Lung (tissue), 12 donors: ENCODE data around the gene MT1X. TPM values are rescaled to one million over a fixed set of nuclear protein-coding genes. Genes with fewer than 3 reads are reported as not detected.
A peak's percentile ranks its signal among the peaks of the same experiment; 100 is the strongest.

Experiments
- ATAC-seq: fragments of 200-7000 bp; cut with Tn5 transposase; one replicate; pipeline ENCODE4 v1.9.1; 2020; ENCODE audit warnings: moderate number of reproducible peaks; ENCODE audit not compliant: insufficient read depth, low FRiP score
- DNase-seq, 3 donors: peaks; one replicate each; pipeline ENCODE4 v3.0.0-alpha.2; 2013 to 2017
- H3K27ac ChIP-seq, 2 donors: one replicate each; pipeline ENCODE4 v1.5.1; 2013; ENCODE audit warnings: mild to moderate bottlenecking in 2 of 2, moderate library complexity in 2 of 2, control low read depth in 1 of 2, inconsistent platforms in 1 of 2, low read depth in 1 of 2, low read length in 1 of 2
- H3K27me3 ChIP-seq, 3 donors: one replicate each; pipeline ENCODE4 v1.5.1; 2013; ENCODE audit warnings: low read length in 2 of 3; ENCODE audit not compliant: control insufficient read depth in 3 of 3, insufficient read depth in 3 of 3
- H3K36me3 ChIP-seq, 4 donors: one replicate each; pipeline ENCODE4 v1.5.1; 2013; ENCODE audit warnings: low read length in 4 of 4, mild to moderate bottlenecking in 1 of 4, moderate library complexity in 1 of 4; ENCODE audit not compliant: control insufficient read depth in 4 of 4, insufficient read depth in 4 of 4
- H3K4me1 ChIP-seq, 5 donors: one replicate each; pipeline ENCODE4 v1.5.1; 2013; ENCODE audit warnings: low read length in 5 of 5, mild to moderate bottlenecking in 2 of 5, moderate library complexity in 1 of 5; ENCODE audit not compliant: control insufficient read depth in 5 of 5, insufficient read depth in 5 of 5
- H3K4me3 ChIP-seq: one replicate; pipeline ENCODE4 v1.5.1; 2013; ENCODE audit warnings: mild to moderate bottlenecking, control low read depth, moderate library complexity
- H3K9ac ChIP-seq, 2 donors: one replicate each; pipeline ENCODE4 v1.5.1; 2013; ENCODE audit warnings: low read length in 2 of 2, control low read depth in 1 of 2; ENCODE audit not compliant: insufficient read depth in 1 of 2
- H3K9me3 ChIP-seq, 4 donors: one replicate each; pipeline ENCODE4 v1.5.1; 2013; ENCODE audit warnings: low read length in 3 of 4, mild to moderate bottlenecking in 1 of 4, moderate library complexity in 1 of 4; ENCODE audit not compliant: control insufficient read depth in 4 of 4, insufficient read depth in 3 of 4
- WGBS, 2 donors: extraction: QIAGEN DNeasy Blood & Tissue Kit; methylation state at CpG; one replicate each; pipeline ENCODE4 v1.1.7; 2013; 5-methylcytosine and 5-hydroxymethylcytosine counted together
- polyA plus RNA-seq, 2 donors: library from polyadenylated mRNA; stranded (reverse); fragments of 200-250 nt; gene quantifications; one replicate each; pipeline ENCODE4 v1.2.1, GENCODE V29; 2013
- total RNA-seq, 2 donors: library from RNA; depleted of rRNA in 1 of 2; stranded (reverse); fragments of >200 nt in 1 of 2; gene quantifications; one replicate each; pipeline ENCODE4 v1.2.1, GENCODE V29; 2014 to 2021
- TF ChIP-seq, protein P1 (sequence below): IDR thresholded peaks from 2 replicates; pipeline ENCODE4 v1.5.1; 2012; ENCODE audit warnings: mild to moderate bottlenecking; ENCODE audit errors: control extremely low read depth, extremely low read depth
- donor health status: control.
- donor health status: control.
- donor health status: Bipolar disorder and iron deficiency.
- donor health status: healthy.
- donor health status: DM: yes; HTN: yes; CAD: no.

Gene MT1X
- total and polyA plus RNA-seq, 4 donors, result 39.3 to 989 (median 306) TPM

DNA sequence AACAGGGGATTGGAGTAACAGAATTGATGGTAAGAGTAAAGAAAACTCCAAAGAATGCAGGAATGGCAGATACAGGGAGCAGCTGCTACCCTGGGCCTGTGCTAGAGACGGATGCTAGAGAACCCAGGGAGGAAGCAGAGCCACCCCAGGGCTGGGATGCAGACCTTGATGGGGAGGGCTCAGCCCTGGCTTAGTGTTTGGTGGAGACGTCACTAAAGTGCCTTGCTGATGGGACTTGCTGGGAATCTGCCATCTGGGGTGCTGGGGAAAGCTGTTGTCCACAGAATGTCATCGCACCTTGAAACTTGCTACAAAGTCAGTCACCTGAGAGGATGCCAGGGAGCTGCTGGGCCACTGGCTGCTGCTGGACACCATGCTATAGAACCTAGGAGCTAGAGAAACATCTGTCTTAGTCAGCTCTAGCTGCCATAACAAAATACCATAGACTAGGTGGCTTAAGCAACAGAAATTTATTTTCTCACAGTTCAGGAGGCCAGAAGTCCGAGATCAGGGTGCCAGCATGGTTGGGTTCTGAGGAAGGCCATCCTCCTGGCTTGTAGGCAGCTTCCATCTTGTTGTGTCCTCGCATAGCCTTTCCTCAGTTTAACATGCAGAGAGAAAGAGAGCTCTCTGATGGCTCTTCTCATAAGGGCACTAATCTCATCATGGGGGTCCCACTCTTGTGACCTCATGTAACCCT lies 15.3 kb downstream of the MT1X start:
- DNase-seq, result no peak
- no peak for ATAC-seq
- WGBS, 2 donors, result 93 to 96% methylated on average over 5 of the region's 5 CpGs

DNA sequence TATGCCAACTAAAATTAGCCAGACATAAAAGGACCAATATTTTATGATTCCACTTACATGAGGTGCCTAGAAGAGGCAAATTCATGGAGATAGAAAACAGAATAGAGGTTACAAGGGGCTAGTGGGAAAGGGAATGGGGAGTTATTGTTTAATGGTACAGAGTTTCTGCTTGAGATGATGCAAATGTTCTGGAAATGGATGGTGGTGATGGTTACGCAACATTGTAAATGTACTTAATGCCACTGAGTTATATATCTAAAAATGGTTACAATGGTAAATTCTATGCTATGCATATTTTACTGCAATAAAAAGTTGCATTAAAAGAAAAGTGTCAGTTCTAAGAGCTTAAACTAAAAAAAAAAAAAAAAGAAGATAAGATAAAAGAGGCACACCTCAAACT lies 17.9 kb downstream of the MT1X start:
- WGBS, 2 donors, result 50 to 93% methylated on average over 1 of the region's 1 CpG
- no peak overlapping the region for H3K4me3 ChIP-seq
- H3K27ac ChIP-seq, result no peak overlapping the region
- TF ChIP-seq, protein P1, sequence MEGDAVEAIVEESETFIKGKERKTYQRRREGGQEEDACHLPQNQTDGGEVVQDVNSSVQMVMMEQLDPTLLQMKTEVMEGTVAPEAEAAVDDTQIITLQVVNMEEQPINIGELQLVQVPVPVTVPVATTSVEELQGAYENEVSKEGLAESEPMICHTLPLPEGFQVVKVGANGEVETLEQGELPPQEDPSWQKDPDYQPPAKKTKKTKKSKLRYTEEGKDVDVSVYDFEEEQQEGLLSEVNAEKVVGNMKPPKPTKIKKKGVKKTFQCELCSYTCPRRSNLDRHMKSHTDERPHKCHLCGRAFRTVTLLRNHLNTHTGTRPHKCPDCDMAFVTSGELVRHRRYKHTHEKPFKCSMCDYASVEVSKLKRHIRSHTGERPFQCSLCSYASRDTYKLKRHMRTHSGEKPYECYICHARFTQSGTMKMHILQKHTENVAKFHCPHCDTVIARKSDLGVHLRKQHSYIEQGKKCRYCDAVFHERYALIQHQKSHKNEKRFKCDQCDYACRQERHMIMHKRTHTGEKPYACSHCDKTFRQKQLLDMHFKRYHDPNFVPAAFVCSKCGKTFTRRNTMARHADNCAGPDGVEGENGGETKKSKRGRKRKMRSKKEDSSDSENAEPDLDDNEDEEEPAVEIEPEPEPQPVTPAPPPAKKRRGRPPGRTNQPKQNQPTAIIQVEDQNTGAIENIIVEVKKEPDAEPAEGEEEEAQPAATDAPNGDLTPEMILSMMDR, result no peak
- ATAC-seq (no peak), DNase-seq (peak in 1 of 3 donors; percentile 26)
- peaks cover 0 to 3% (median 0%) of the 10 kb centered on the region in 4 donors for H3K9me3 ChIP-seq
- H3K27me3 ChIP-seq, result no peaks in the 10 kb centered on the region
- H3K36me3 ChIP-seq, result no peaks in the 10 kb centered on the region
- H3K4me1 ChIP-seq, result no peaks in the 10 kb centered on the region
- H3K9ac ChIP-seq, result no peak overlapping the region

More for the DNA sequence above, 15.3 kb downstream of the MT1X start:
- Histone ChIP-seq H3K4me3 (no peak overlapping the region), H3K9me3 (peaks cover 0 to 3% (median 0%) of the 10 kb centered on the region in 4 donors), H3K27ac (no peak overlapping the region), H3K27me3 (no peaks in the 10 kb centered on the region), H3K36me3 (no peaks in the 10 kb centered on the region), H3K9ac (no peak overlapping the region), H3K4me1 (no peaks in the 10 kb centered on the region)
- TF ChIP-seq, protein P1, result no peak

DNA sequence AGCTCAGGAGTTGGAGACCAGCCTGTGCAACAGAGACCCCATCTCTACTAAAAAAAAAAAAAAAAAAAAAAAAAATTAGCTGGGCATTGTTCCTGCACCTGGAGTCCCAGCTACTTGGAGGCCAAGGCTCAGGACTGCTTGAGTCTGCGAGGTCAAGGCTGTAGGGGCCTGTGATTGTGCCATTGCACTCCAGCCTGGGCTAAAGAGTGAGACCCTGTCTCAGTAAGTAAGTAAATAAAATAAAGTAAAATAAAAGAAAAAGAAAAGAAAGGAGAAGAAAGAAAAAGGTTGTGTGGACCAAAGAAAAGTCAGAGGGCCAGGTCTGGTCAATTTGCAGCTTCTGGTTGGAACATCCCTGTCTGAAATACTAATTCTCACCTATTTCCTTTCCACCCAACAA lies 18.4 kb downstream of the MT1X start:
- H3K27ac ChIP-seq, result no peak overlapping the region
- no peak for DNase-seq
- H3K36me3 ChIP-seq, result no peaks in the 10 kb centered on the region
- H3K27me3 ChIP-seq, result no peaks in the 10 kb centered on the region
- no peak for ATAC-seq
- H3K9me3 ChIP-seq, result peaks cover 0 to 3% (median 0%) of the 10 kb centered on the region in 4 donors
- no peak overlapping the region for H3K4me3 ChIP-seq
- no peak overlapping the region for H3K9ac ChIP-seq
- H3K4me1 ChIP-seq, result no peaks in the 10 kb centered on the region
- 99 to 100% methylated on average over 1 of the region's 1 CpG for WGBS, 2 donors
- TF ChIP-seq, protein P1, result no peak
